Right ventricle myocardium superior (tissue), 1 donor: Measurements from ENCODE around the gene CACNA1G. TPM values are rescaled to one million over a fixed set of nuclear protein-coding genes. Genes with fewer than 3 reads are reported as not detected.

Source experiments
- ATAC-seq: fragments of 200-7000 bp; cut with Tn5 transposase; one replicate; pipeline ENCODE4 v1.9.1; 2020; ENCODE audit warnings: mild to moderate bottlenecking; ENCODE audit not compliant: poor library complexity
- DNase-seq: peaks from one replicate; pipeline ENCODE4 v3.0.0-alpha.2; 2020
- intact Hi-C: fragments of 100-400 bp; cut with DNase I; formaldehyde crosslinking; loops from one replicate; pipeline ENCODE4 v1.11.2; 2022
- total RNA-seq: library from RNA; stranded (reverse); fragmentation: NEBNext Ultra II Directional; extraction: Animal tissue kit (Norgen Biotek cat#: 25700); gene quantifications from one replicate; pipeline ENCODE4 v1.2.1, GENCODE V29; 2021
- donor health status: DM: no; HTN: yes; CAD: no; lungs with severe emphysema.

The CACNA1G gene
- total RNA-seq, 1 donor from 2014 or later = 0.24 TPM

GRCh38 chr17:50631908-50632571, 71.5 kb downstream of the CACNA1G start:
- intact Hi-C loops = loop anchor here (2.0 kb wide), 1 partner anchor 49 kb away; no protein-coding TSS in a partner anchor
- DNase-seq = no peak
- ATAC-seq = no peak

- ATAC-seq (no peak), DNase-seq (no peak)
- intact Hi-C loops = no loop called here
Measured at GRCh38 chr17:50632637-50633036, 72.1 kb downstream of the CACNA1G start.

GRCh38 chr17:50633683-50634082, 73.2 kb downstream of the CACNA1G start:
- intact Hi-C loops = no loop called here
- no peak for ATAC-seq
- no peak for DNase-seq

GRCh38 chr17:50634224-50634914, 73.9 kb downstream of the CACNA1G start, which contains the start of gene ABCC3:
ABCC3 (plus strand) TSS chr17:50634881; CDS start chr17:50634937, 56 bp downstream.
- DNase-seq = no peak

GRCh38 chr17:50634915-50635731, 74.6 kb downstream of the CACNA1G start:
- DNase-seq (no peak), ATAC-seq (no peak)
- intact Hi-C loops = no loop called here

More at GRCh38 chr17:50634224-50634914, 73.9 kb downstream of the CACNA1G start, which contains the start of gene ABCC3:
- ATAC-seq = peak; percentile 63
- intact Hi-C loops = no loop called here

GRCh38 chr17:50635732-50635981, 75.1 kb downstream of the CACNA1G start:
- ATAC-seq (no peak), DNase-seq (no peak)
- intact Hi-C loops = no loop called here

- DNase-seq = no peak
- no peak for ATAC-seq
- intact Hi-C loops = no loop called here
Measured at GRCh38 chr17:50635982-50636803, 75.7 kb downstream of the CACNA1G start.

- intact Hi-C loops = no loop called here
- ATAC-seq (no peak), DNase-seq (no peak)
Measured at GRCh38 chr17:50636804-50637195, 76.3 kb downstream of the CACNA1G start.

- no peak for DNase-seq
- no peak for ATAC-seq
- intact Hi-C loops = no loop called here
Measured at GRCh38 chr17:50637829-50638605, 77.5 kb downstream of the CACNA1G start.

GRCh38 chr17:50638606-50638965, 78.1 kb downstream of the CACNA1G start:
- intact Hi-C loops = no loop called here
- ATAC-seq = no peak
- DNase-seq = no peak

- intact Hi-C loops = no loop called here
- DNase-seq = peak; percentile 90
- peak; percentile 88 for ATAC-seq
Measured at GRCh38 chr17:50638966-50639713, 78.6 kb downstream of the CACNA1G start.

GRCh38 chr17:50640686-50641351, 80.3 kb downstream of the CACNA1G start:
- ATAC-seq (peak; percentile 28), DNase-seq (peak; percentile 47)
- intact Hi-C loops = no loop called here

- intact Hi-C loops = no loop called here
- ATAC-seq (no peak), DNase-seq (no peak)
Measured at GRCh38 chr17:50641357-50641756, 80.8 kb downstream of the CACNA1G start.

- no peak for DNase-seq
- intact Hi-C loops = no loop called here
Measured at GRCh38 chr17:50642071-50642721, 81.7 kb downstream of the CACNA1G start.

GRCh38 chr17:50642722-50643656, 82.5 kb downstream of the CACNA1G start:
- ATAC-seq = no peak
- intact Hi-C loops = no loop called here
- DNase-seq = no peak

More at GRCh38 chr17:50642071-50642721, 81.7 kb downstream of the CACNA1G start:
- no peak for ATAC-seq
